ENCODE results near the gene OSBP2.

DNA sequence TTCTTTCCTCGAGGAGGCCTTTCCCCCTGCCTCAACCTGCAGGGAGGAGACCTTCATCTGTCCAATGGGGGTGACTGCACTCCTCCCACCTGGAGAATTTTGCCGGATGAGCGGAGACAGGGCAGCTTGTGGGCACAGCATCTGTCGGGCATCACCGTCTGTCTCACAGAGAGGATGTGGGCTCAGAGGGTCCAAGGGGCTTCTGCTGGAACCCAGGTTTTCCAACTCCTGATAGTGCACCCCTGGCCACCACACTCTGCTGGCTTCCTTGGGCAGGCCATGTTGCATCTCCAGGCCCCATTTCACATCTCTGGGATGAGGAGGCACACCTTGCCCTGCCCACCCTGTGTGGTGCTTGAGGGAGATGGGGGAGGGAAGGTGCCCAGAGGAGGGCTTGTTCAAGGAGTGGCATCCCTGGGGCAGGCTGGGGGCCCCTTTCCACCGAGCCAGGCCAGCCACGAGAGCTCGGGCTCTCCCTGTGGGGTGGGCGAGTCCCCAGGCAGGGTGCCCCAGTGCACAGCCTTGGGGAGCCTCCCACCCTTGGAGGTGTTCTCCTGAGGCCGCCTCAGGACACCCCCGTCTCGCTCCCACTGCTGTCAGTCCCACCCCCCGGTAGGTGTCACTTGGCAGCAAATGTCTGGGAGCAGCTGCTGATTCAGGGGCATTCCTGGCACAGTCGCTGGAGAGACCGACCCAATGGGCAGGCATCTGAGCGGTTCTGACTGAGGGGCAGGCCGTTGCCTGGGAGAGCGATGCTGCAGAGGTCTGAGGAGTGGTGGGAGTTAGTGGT, 189.7 kb downstream of the OSBP2 start:
- no peak for TF ChIP-seq CTCF (IDR thresholded peaks at IDR 0.05)
- no peak for TF ChIP-seq POLR2A (IDR thresholded peaks at IDR 0.05)
